ENCODE data around the gene BBS9. TPM values are rescaled to one million over a fixed set of nuclear protein-coding genes. Genes with fewer than 3 reads are reported as not detected.

Gene BBS9
- total and polyA plus RNA-seq, 2 donors from 2014 or later = 9.0 to 23.4 TPM

DNA sequence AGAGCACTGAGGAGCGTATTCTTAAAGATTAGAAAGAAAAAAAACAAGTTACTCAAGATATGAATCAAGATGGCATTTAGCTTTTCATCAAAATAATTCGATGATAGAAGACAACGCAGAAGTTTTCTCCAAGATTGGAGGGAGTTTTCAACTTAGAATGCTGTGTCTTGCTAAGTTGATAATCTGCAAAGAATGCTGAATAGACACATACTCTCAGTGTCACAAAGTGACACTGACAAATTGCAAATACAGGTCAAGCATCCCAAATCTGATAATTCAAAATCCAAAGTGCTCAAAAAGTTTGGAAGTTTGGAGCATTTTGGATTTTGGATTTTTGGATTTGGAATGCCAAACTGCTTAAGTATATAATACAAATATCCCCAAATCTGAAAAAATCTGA lies 243.8 kb downstream of the BBS9 start:
- TF ChIP-seq, protein P1, sequence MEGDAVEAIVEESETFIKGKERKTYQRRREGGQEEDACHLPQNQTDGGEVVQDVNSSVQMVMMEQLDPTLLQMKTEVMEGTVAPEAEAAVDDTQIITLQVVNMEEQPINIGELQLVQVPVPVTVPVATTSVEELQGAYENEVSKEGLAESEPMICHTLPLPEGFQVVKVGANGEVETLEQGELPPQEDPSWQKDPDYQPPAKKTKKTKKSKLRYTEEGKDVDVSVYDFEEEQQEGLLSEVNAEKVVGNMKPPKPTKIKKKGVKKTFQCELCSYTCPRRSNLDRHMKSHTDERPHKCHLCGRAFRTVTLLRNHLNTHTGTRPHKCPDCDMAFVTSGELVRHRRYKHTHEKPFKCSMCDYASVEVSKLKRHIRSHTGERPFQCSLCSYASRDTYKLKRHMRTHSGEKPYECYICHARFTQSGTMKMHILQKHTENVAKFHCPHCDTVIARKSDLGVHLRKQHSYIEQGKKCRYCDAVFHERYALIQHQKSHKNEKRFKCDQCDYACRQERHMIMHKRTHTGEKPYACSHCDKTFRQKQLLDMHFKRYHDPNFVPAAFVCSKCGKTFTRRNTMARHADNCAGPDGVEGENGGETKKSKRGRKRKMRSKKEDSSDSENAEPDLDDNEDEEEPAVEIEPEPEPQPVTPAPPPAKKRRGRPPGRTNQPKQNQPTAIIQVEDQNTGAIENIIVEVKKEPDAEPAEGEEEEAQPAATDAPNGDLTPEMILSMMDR (IDR thresholded peaks at IDR 0.05; ENCODE audit: borderline replicate concordance, extremely low read depth, insufficient read depth) = no peak
- DNase-seq (no peak), FAIRE-seq (no peak)
- Histone ChIP-seq H3K27me3 (ENCODE audit: control insufficient read depth, insufficient read depth, low read length) (no peaks in the 10 kb centered on the region), H3K27ac (ENCODE audit: low read depth in 2 of 2, low read length in 2 of 2) (no peak overlapping the region), H3K9ac (ENCODE audit: low read length in 3 of 3) (no peak overlapping the region), H3K36me3 (ENCODE audit: control insufficient read depth in 2 of 3, insufficient read depth in 3 of 3, low read length in 3 of 3) (no peaks in the 10 kb centered on the region), H3K4me1 (ENCODE audit: control insufficient read depth in 2 of 3, insufficient read depth in 2 of 3, low read depth in 1 of 3, low read length in 3 of 3) (no peaks in the 10 kb centered on the region), H3K9me3 (ENCODE audit: control insufficient read depth in 2 of 3, insufficient read depth in 1 of 3, low read length in 3 of 3) (peaks cover 0 to 2% (median 0%) of the 10 kb centered on the region in 3 donors), H3K4me3 (ENCODE audit: low read length in 3 of 3) (no peak overlapping the region)
- intact Hi-C loops (cut with DNase I) = no loop called here

DNA sequence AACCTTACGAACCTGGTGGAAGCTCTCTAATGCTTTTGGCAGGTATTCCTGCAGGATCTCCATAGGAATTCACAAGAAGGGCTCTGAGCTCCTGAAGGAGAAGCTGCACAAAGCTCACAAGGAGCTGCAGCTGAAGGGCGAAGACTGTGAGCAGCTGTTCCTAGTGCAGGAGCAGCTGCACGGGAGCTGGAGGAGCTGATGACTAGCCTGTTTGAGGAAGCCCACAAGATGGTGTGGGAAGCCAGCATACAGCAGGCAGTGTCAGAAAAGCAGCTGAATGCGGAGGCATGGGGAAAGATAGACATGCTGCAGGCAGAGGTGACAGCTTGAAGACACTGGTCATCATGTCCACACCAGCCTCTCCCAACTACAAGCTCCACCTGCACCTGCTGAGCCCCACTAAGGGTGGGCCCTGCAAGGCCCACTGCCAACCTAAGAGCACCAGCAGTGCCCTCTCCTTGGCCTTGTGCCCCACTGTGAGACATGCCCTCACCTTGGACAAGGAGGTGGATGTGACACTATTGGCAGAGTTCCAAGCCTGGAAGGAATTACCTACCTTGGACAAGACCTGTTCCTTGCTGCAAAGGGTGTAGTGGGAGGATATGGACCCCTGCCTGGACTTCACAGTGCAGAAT lies 250.6 kb downstream of the BBS9 start:
- FAIRE-seq = no peak

DNA sequence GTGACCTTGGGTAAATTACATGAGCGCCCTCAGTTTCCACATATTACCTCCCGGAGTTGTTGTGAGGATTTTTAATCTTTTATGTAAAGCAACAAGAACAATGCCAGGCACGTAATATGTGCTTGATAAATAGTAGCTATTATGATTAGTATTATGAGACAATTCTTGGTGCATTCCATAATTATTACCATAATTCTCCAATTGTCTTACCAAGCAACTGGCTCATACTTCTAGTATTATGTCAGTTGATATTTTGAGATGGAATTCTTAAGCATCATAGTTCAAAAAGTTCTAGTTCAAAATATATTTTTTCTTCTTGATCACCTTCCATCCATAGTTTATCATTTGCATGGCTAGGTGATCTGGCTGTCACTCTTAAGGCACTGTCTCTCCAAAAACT lies 259.0 kb downstream of the BBS9 start:
- H3K4me1 ChIP-seq (ENCODE audit: control insufficient read depth in 2 of 3, insufficient read depth in 2 of 3, low read depth in 1 of 3, low read length in 3 of 3) = no peaks in the 10 kb centered on the region
- H3K27ac ChIP-seq (ENCODE audit: low read depth in 2 of 2, low read length in 2 of 2) = no peak overlapping the region
- no peaks in the 10 kb centered on the region for H3K27me3 ChIP-seq (ENCODE audit: control insufficient read depth, insufficient read depth, low read length)
- intact Hi-C loops (cut with DNase I) = no loop called here
- TF ChIP-seq, protein P1 (IDR thresholded peaks at IDR 0.05; ENCODE audit: borderline replicate concordance, extremely low read depth, insufficient read depth) = no peak
- H3K4me3 ChIP-seq (ENCODE audit: low read length in 3 of 3) = no peak overlapping the region
- peaks cover 0 to 5% (median 0%) of the 10 kb centered on the region in 3 donors for H3K36me3 ChIP-seq (ENCODE audit: control insufficient read depth in 2 of 3, insufficient read depth in 3 of 3, low read length in 3 of 3)
- DNase-seq = no peak
- H3K9ac ChIP-seq (ENCODE audit: low read length in 3 of 3) = no peak overlapping the region
- FAIRE-seq = no peak
- H3K9me3 ChIP-seq (ENCODE audit: control insufficient read depth in 2 of 3, insufficient read depth in 1 of 3, low read length in 3 of 3) = no peaks in the 10 kb centered on the region

More for the DNA sequence above, 250.6 kb downstream of the BBS9 start:
- TF ChIP-seq, protein P1 (IDR thresholded peaks at IDR 0.05; ENCODE audit: borderline replicate concordance, extremely low read depth, insufficient read depth) = no peak
- DNase-seq = no peak
- Histone ChIP-seq H3K9ac (ENCODE audit: low read length in 3 of 3) (no peak overlapping the region), H3K4me1 (ENCODE audit: control insufficient read depth in 2 of 3, insufficient read depth in 2 of 3, low read depth in 1 of 3, low read length in 3 of 3) (no peaks in the 10 kb centered on the region), H3K9me3 (ENCODE audit: control insufficient read depth in 2 of 3, insufficient read depth in 1 of 3, low read length in 3 of 3) (peaks cover 0 to 2% (median 0%) of the 10 kb centered on the region in 3 donors), H3K27me3 (ENCODE audit: control insufficient read depth, insufficient read depth, low read length) (no peaks in the 10 kb centered on the region), H3K27ac (ENCODE audit: low read depth in 2 of 2, low read length in 2 of 2) (no peak overlapping the region), H3K36me3 (ENCODE audit: control insufficient read depth in 2 of 3, insufficient read depth in 3 of 3, low read length in 3 of 3) (peaks cover 0 to 4% (median 0%) of the 10 kb centered on the region in 3 donors), H3K4me3 (ENCODE audit: low read length in 3 of 3) (no peak overlapping the region)
- intact Hi-C loops (cut with DNase I) = no loop called here

Data from kidney (tissue), 14 donors.